IMR-90 (cell line): ENCODE data around the gene FOXO6. TPM values are rescaled to one million over a fixed set of nuclear protein-coding genes. Genes with fewer than 3 reads are reported as not detected.
A peak's percentile ranks its signal among the peaks of the same experiment; 100 is the strongest.

Source experiments
- ATAC-seq: fragments of 200-7000 bp; cut with Tn5 transposase; 2 replicates; pipeline ENCODE4 v1.9.1; 2020; ENCODE audit warnings: low read depth, mild to moderate bottlenecking, moderate library complexity
- BruUV-seq: library from RNA; stranded (reverse); fragments of 400-500 nt; replicated peaks from 2 replicates; lab custom pipeline; 2021; lab: Mats Ljungman, UMichigan
- CTCF ChIA-PET: fragments of 300-600 bp; formaldehyde crosslinking; extraction: SDS; loops from one replicate; lab custom pipeline; 2021; ENCODE audit warnings: antibody characterized with exemption; lab: Yijun Ruan, JAX
- POLR2A ChIA-PET: fragments of 300-600 bp; sonication (Branson Sonifier 250); formaldehyde crosslinking; loops from one replicate; lab custom pipeline; 2022; ENCODE audit warnings: antibody characterized with exemption; ENCODE audit not compliant: unreplicated experiment; lab: Charles Lee
- DNase-seq: peaks from one replicate; pipeline ENCODE4 v3.0.0; 2013
- H2AFZ ChIP-seq: replicated peaks from 2 replicates; pipeline ENCODE3; 2013; ENCODE audit warnings: low read length, mild to moderate bottlenecking; ENCODE audit not compliant: poor library complexity
- H2AK5ac ChIP-seq: 2 replicates; pipeline ENCODE4 v1.6.1; 2013; ENCODE audit warnings: low read depth, low read length, inconsistent platforms
- H2AK9ac ChIP-seq: replicated peaks from 2 replicates; pipeline ENCODE3; 2013; ENCODE audit warnings: mild to moderate bottlenecking, low read depth, low read length, moderate library complexity; ENCODE audit not compliant: poor library complexity
- H2BK120ac ChIP-seq: 2 replicates; pipeline ENCODE4 v1.6.1; 2013; ENCODE audit warnings: low read depth, low read length, inconsistent platforms
- H2BK15ac ChIP-seq: 3 replicates; pipeline ENCODE4 v1.6.1; 2013; ENCODE audit warnings: low read depth, low read length, inconsistent platforms
- H2BK20ac ChIP-seq: 2 replicates; pipeline ENCODE4 v1.6.1; 2013; ENCODE audit warnings: low read depth, mild to moderate bottlenecking, inconsistent platforms, low read length, moderate library complexity
- H2BK5ac ChIP-seq: 2 replicates; pipeline ENCODE4 v1.6.1; 2013; ENCODE audit warnings: mild to moderate bottlenecking, low read depth, low read length, inconsistent platforms; ENCODE audit not compliant: poor library complexity, severe bottlenecking
- H3K14ac ChIP-seq: replicated peaks from 2 replicates; pipeline ENCODE4 v1.6.1; 2013; ENCODE audit warnings: low read depth, low read length, inconsistent platforms
- H3K18ac ChIP-seq: 2 replicates; pipeline ENCODE4 v1.6.1; 2013; ENCODE audit warnings: low read depth, low read length, control low read depth
- H3K23ac ChIP-seq: 2 replicates; pipeline ENCODE4 v1.6.1; 2013; ENCODE audit warnings: low read depth, low read length, inconsistent platforms
- H3K27ac ChIP-seq: 2 replicates; pipeline ENCODE4 v1.5.1; 2013; ENCODE audit warnings: mild to moderate bottlenecking, control low read depth, low read length; ENCODE audit not compliant: insufficient read depth
- H3K27me3 ChIP-seq: 2 replicates; pipeline ENCODE4 v1.6.1; 2013; ENCODE audit warnings: low read length; ENCODE audit not compliant: control insufficient read depth, insufficient read depth
- H3K36me3 ChIP-seq: 2 replicates; pipeline ENCODE4 v1.6.1; 2013; ENCODE audit warnings: low read length, mixed read lengths; ENCODE audit not compliant: control insufficient read depth, insufficient read depth
- H3K4ac ChIP-seq: 2 replicates; pipeline ENCODE4 v1.6.1; 2013; ENCODE audit warnings: low read depth, low read length, inconsistent platforms
- H3K4me1 ChIP-seq: 2 replicates; pipeline ENCODE4 v1.6.1; 2013; ENCODE audit warnings: low read length, mixed read lengths; ENCODE audit not compliant: control insufficient read depth, insufficient read depth
- H3K4me2 ChIP-seq: 2 replicates; pipeline ENCODE4 v1.6.1; 2013; ENCODE audit warnings: low read depth, mild to moderate bottlenecking, control low read depth, low read length, moderate library complexity
- H3K4me3 ChIP-seq: 2 replicates; pipeline ENCODE4 v1.5.1; 2013; ENCODE audit warnings: low read depth, mild to moderate bottlenecking, control low read depth, low read length, moderate library complexity; ENCODE audit not compliant: insufficient read depth
- H3K56ac ChIP-seq: 2 replicates; pipeline ENCODE4 v1.6.1; 2013; ENCODE audit warnings: low read length, inconsistent platforms; ENCODE audit not compliant: insufficient read depth; ENCODE audit errors: extremely low read depth
- H3K79me1 ChIP-seq, 2 experiments: 2 replicates each; pipeline ENCODE4 v1.6.1; 2013; ENCODE audit warnings: low read length in 2 of 2, inconsistent platforms in 1 of 2, low read depth in 1 of 2
- H3K9ac ChIP-seq: 2 replicates; pipeline ENCODE4 v1.6.1; 2013; ENCODE audit warnings: low read depth, low read length, control low read depth
- H3K9me1 ChIP-seq: 2 replicates; pipeline ENCODE4 v1.6.1; 2013; ENCODE audit warnings: low read length, inconsistent platforms; ENCODE audit not compliant: insufficient read depth
- H3K9me3 ChIP-seq: 2 replicates; pipeline ENCODE4 v1.6.1; 2013; ENCODE audit warnings: low read length; ENCODE audit not compliant: control insufficient read depth, insufficient read depth
- H4K20me1 ChIP-seq: 2 replicates; pipeline ENCODE4 v1.6.1; 2013; ENCODE audit warnings: low read length, inconsistent platforms; ENCODE audit not compliant: insufficient read depth
- H4K5ac ChIP-seq: 2 replicates; pipeline ENCODE4 v1.6.1; 2013; ENCODE audit warnings: mild to moderate bottlenecking, low read depth, low read length, control low read depth
- H4K8ac ChIP-seq, 2 experiments: 2 replicates each; pipeline ENCODE4 v1.6.1; 2013; ENCODE audit warnings: low read depth in 2 of 2, low read length in 2 of 2, control low read depth in 1 of 2, inconsistent platforms in 1 of 2
- H4K91ac ChIP-seq: 2 replicates; pipeline ENCODE4 v1.6.1; 2013; ENCODE audit warnings: low read depth, low read length, inconsistent platforms; ENCODE audit not compliant: insufficient read depth
- BHLHE40 ChIP-seq: fragments of 150-350 bp; IDR thresholded peaks from 2 replicates; pipeline ENCODE4 v1.6.1; 2016; ENCODE audit warnings: mild to moderate bottlenecking, low read depth, low read length
- CEBPB ChIP-seq: IDR thresholded peaks from 2 replicates; pipeline ENCODE4 v1.6.1; 2012; ENCODE audit warnings: low read depth, low read length, improper control_type of control experiment
- FOS ChIP-seq: fragments of 150-350 bp; IDR thresholded peaks from 2 replicates; pipeline ENCODE4 v1.6.1; 2016; ENCODE audit warnings: low read depth, low read length
- MAFK ChIP-seq: IDR thresholded peaks from 2 replicates; pipeline ENCODE4 v1.6.1; 2012; ENCODE audit warnings: low read depth, low read length, improper control_type of control experiment
- MAZ ChIP-seq: IDR thresholded peaks from 2 replicates; pipeline ENCODE4 v1.6.1; 2012; ENCODE audit warnings: low read depth, mild to moderate bottlenecking, low read length, improper control_type of control experiment, moderate library complexity, borderline replicate concordance
- MXI1 ChIP-seq: IDR thresholded peaks from 2 replicates; pipeline ENCODE4 v1.6.1; 2012; ENCODE audit warnings: low read depth, mild to moderate bottlenecking, low read length, moderate library complexity, borderline replicate concordance
- NFE2L2 ChIP-seq: fragments of 150-350 bp; IDR thresholded peaks from 2 replicates; pipeline ENCODE4 v1.6.1; 2016; ENCODE audit warnings: low read depth, mild to moderate bottlenecking, low read length
- POLR2A ChIP-seq: IDR thresholded peaks from 2 replicates; pipeline ENCODE4 v1.6.1; 2012; ENCODE audit warnings: mild to moderate bottlenecking, low read depth, low read length
- RAD21 ChIP-seq: IDR thresholded peaks from 2 replicates; pipeline ENCODE4 v1.6.1; 2012; ENCODE audit warnings: low read length, improper control_type of control experiment
- RFX5 ChIP-seq: IDR thresholded peaks from 2 replicates; pipeline ENCODE4 v1.8.0; 2012; ENCODE audit warnings: low read depth, mild to moderate bottlenecking, low read length, moderate library complexity
- SMC3 ChIP-seq: fragments of 150-350 bp; IDR thresholded peaks from 2 replicates; pipeline ENCODE4 v1.6.1; 2016; ENCODE audit warnings: low read depth, mild to moderate bottlenecking, antibody characterized with exemption, low read length, moderate library complexity
- WGBS, 2 experiments: methylation state at CpG; one replicate each; pipeline versions ENCODE4 v1.1.5 to v1.1.7; 2013; ENCODE audit warnings: missing lambda C conversion rate in 2 of 2; ENCODE audit not compliant: insufficient read length in 1 of 2; ENCODE audit errors: extremely low coverage in 2 of 2; 5-methylcytosine and 5-hydroxymethylcytosine counted together
- dilution Hi-C: fragments of 300-500 bp; cut with HindIII; formaldehyde crosslinking; loops from one replicate; pipeline ENCODE4 v1.14.3; 2018; ENCODE audit warnings: low sequenced_read_pairs; ENCODE audit not compliant: unreplicated experiment
- in situ Hi-C: fragments of 300-500 bp; cut with MboI; formaldehyde crosslinking; loops from 3 replicates; pipeline ENCODE4 v1.14.3; 2019; ENCODE audit warnings: low sequenced_read_pairs, inconsistent platforms, mixed read lengths
- intact Hi-C: fragments of 100-400 bp; cut with micrococcal nuclease; formaldehyde crosslinking; loops from 2 replicates; pipeline ENCODE4 v1.10.0; 2022
- polyA plus RNA-seq, 3 experiments: library from polyadenylated mRNA; depleted of rRNA; stranded (reverse); fragments of >200 nt; gene quantifications; 2 replicates each; pipeline ENCODE4 v1.2.3, GENCODE V29; 2012; ENCODE audit warnings: low replicate concordance in 1 of 3
- total RNA-seq: library from RNA; depleted of rRNA; stranded (reverse); fragments of >200 nt; gene quantifications from 2 replicates; pipeline ENCODE4 v1.2.3, GENCODE V29; 2012
- TF ChIP-seq, protein P1 (sequence below): conservative IDR thresholded peaks from 2 replicates; pipeline ENCODE4 v1.5.1; 2012; ENCODE audit warnings: mild to moderate bottlenecking, low read depth, low read length, improper control_type of control experiment
- TF ChIP-seq, protein P2 (sequence below): fragments of 150-350 bp; IDR thresholded peaks from 2 replicates; pipeline ENCODE4 v1.6.1; 2017; ENCODE audit warnings: mild to moderate bottlenecking, antibody characterized with exemption, low read length, low read depth
- TF ChIP-seq, protein P3 (sequence below): fragments of 150-350 bp; IDR thresholded peaks from 2 replicates; pipeline ENCODE4 v1.6.1; 2016; ENCODE audit warnings: low read depth, mild to moderate bottlenecking, low read length, moderate library complexity, borderline replicate concordance

FOXO6 gene
- total and polyA plus RNA-seq, 2 of the 4 experiments (the other 2 are of a cell fraction): not detected

DNA sequence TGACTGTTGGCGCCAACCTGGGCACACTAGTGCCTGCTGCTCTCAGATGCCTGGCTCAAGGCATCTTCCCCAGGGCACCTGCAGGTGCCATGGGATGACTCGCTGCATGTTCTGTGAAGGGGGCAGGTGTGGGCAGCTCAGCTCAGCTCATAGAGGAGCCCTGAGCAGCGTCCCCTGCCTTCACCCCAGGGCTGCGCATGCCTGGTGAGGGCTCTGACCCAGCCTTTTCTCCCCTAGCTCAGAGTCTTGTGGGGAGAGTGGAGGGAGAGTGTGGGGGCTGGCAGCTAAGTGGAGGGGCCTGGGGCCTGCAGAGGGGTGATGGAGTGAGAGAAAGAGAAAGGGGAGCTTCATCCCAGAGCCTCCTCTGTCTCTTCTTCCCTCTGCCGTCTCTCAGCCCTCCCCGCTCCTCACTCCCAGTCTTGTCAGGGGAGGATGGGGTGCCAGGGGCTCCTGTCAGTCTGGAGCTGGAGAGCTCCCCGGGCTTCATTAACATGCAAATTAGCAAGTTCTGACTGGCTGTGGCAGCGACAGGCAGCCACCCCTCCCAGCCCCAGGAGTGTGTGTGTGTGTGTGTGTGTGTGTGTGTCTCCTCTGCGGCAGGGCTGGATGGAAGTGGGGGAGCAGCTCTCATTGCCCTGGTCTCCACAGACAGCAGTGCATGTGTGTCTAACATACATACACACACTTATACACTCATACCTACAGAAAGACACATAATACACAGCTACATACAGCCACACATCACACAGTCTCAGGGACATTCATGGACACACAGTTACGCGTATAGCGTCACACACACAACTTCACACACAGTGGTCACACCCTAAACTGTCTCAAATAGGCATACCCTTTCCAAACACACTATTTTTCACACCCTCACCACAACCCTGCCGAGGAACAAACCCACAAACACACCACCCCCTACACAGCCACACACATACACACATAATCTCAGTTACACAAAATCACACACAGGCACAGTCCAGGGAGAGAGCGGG lies 34.0 kb downstream of the FOXO6 start:
- H3K56ac ChIP-seq: no peak overlapping the region
- intact Hi-C loops (no loop called here), dilution Hi-C loops (no loop called here), in situ Hi-C loops (no loop called here)
- ATAC-seq: no peak; the same call in 1 of the 2 replicates
- no peaks in the 10 kb centered on the region for H3K79me1 ChIP-seq
- H2AK5ac ChIP-seq: no peak overlapping the region
- no peak overlapping the region for H3K4me2 ChIP-seq
- no TSS peak for BruUV-seq
- H3K9me3 ChIP-seq: peaks cover 3% of the 10 kb centered on the region
- no peaks in the 10 kb centered on the region; the same call in 1 of the 2 replicates for H4K20me1 ChIP-seq
- H2BK20ac ChIP-seq: no peak overlapping the region
- no peaks in the 10 kb centered on the region for H3K36me3 ChIP-seq
- no peak overlapping the region for H3K18ac ChIP-seq
- H2AFZ ChIP-seq: peak overlapping the region; percentile 54
- no peaks in the 10 kb centered on the region for H3K9me1 ChIP-seq
- no peak overlapping the region for H4K5ac ChIP-seq
- no peak overlapping the region for H3K14ac ChIP-seq
- H2BK5ac ChIP-seq: no peak overlapping the region
- no peak overlapping the region for H2AK9ac ChIP-seq
- H3K4ac ChIP-seq: no peak overlapping the region
- POLR2A ChIA-PET: no interaction called here
- peaks cover 76% of the 10 kb centered on the region for H3K27me3 ChIP-seq
- H4K8ac ChIP-seq: no peak overlapping the region
- 72% methylated on average over 4 of the region's 14 CpGs; no CpG with 5 or more reads in 1 of the 2 experiments for WGBS, 2 experiments
- H2BK120ac ChIP-seq: no peak overlapping the region
- H3K27ac ChIP-seq: no peak overlapping the region
- no peak for DNase-seq
- CTCF ChIA-PET: no interaction called here
- H4K91ac ChIP-seq: no peak overlapping the region
- no peak overlapping the region for H3K4me3 ChIP-seq
- H3K23ac ChIP-seq: 0 out of 2 replicates have a peak overlapping the region, but pooled peaks have one; percentile 49
- no peak overlapping the region for H2BK15ac ChIP-seq
- H3K9ac ChIP-seq: no peak overlapping the region
- H3K4me1 ChIP-seq: no peaks in the 10 kb centered on the region
- TF ChIP-seq, protein P1, sequence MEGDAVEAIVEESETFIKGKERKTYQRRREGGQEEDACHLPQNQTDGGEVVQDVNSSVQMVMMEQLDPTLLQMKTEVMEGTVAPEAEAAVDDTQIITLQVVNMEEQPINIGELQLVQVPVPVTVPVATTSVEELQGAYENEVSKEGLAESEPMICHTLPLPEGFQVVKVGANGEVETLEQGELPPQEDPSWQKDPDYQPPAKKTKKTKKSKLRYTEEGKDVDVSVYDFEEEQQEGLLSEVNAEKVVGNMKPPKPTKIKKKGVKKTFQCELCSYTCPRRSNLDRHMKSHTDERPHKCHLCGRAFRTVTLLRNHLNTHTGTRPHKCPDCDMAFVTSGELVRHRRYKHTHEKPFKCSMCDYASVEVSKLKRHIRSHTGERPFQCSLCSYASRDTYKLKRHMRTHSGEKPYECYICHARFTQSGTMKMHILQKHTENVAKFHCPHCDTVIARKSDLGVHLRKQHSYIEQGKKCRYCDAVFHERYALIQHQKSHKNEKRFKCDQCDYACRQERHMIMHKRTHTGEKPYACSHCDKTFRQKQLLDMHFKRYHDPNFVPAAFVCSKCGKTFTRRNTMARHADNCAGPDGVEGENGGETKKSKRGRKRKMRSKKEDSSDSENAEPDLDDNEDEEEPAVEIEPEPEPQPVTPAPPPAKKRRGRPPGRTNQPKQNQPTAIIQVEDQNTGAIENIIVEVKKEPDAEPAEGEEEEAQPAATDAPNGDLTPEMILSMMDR: no peak
- TF ChIP-seq MXI1: no peak
- no peak for TF ChIP-seq RAD21
- TF ChIP-seq MAFK: no peak
- TF ChIP-seq, protein P2, sequence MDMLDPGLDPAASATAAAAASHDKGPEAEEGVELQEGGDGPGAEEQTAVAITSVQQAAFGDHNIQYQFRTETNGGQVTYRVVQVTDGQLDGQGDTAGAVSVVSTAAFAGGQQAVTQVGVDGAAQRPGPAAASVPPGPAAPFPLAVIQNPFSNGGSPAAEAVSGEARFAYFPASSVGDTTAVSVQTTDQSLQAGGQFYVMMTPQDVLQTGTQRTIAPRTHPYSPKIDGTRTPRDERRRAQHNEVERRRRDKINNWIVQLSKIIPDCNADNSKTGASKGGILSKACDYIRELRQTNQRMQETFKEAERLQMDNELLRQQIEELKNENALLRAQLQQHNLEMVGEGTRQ: no peak
- TF ChIP-seq MAZ: no peak
- TF ChIP-seq NFE2L2: no peak
- TF ChIP-seq FOS: no peak
- no peak for TF ChIP-seq SMC3
- no peak for TF ChIP-seq CEBPB
- no peak for TF ChIP-seq POLR2A
- TF ChIP-seq BHLHE40: no peak
- no peak for TF ChIP-seq RFX5
- TF ChIP-seq, protein P3, sequence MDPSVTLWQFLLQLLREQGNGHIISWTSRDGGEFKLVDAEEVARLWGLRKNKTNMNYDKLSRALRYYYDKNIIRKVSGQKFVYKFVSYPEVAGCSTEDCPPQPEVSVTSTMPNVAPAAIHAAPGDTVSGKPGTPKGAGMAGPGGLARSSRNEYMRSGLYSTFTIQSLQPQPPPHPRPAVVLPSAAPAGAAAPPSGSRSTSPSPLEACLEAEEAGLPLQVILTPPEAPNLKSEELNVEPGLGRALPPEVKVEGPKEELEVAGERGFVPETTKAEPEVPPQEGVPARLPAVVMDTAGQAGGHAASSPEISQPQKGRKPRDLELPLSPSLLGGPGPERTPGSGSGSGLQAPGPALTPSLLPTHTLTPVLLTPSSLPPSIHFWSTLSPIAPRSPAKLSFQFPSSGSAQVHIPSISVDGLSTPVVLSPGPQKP: no peak
